HG03039 (cell line): Measurements from ENCODE around the gene SRPRB.

Experiments used
- ATAC-seq: cut with Tn5 transposase; IDR thresholded peaks from one replicate; pipeline ENCODE4 v1.9.1; 2021; ENCODE audit warnings: mild to moderate bottlenecking, moderate library complexity; ENCODE audit not compliant: unreplicated experiment

The SRPRB gene

DNA sequence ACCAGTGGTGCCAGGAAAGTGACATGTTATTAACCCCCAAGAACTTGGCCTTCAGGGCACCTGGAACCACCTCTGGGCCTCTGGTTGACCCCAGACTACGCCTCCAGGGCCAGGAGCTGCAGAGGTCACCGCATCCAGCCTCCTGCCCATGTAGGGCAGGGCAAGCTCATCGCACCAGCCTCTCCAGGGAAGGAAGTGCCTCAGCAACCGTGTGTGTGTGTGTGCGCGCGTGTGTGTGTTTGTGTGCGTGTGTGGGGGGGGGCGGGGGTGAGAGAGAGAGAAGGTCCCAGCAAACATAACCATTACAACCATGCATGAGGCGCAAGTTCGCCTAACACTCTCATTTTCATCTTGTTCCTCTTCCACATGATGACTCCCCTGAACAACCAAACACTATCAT, 58.3 kb downstream of the SRPRB start:
- ATAC-seq: no peak

DNA sequence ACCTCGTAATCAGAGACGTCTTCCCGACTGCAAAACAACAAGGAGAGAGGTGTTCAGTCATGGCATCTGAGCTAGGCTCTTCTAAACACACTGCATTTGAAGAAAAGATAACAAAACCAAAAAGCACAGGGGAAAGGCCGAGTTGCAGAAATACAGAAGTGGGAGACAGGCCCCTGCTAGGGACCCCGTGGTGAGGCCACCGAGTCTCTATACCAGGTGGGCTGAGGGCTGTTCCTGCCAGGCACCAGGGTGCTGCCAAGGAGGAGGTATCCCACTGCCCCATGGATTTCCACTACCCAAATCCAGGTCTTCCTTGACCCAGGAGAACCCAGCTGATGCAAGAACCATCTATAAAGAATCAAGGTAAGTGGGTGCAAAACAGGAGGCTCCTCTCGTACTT, 59.0 kb downstream of the SRPRB start:
- ATAC-seq: no peak

DNA sequence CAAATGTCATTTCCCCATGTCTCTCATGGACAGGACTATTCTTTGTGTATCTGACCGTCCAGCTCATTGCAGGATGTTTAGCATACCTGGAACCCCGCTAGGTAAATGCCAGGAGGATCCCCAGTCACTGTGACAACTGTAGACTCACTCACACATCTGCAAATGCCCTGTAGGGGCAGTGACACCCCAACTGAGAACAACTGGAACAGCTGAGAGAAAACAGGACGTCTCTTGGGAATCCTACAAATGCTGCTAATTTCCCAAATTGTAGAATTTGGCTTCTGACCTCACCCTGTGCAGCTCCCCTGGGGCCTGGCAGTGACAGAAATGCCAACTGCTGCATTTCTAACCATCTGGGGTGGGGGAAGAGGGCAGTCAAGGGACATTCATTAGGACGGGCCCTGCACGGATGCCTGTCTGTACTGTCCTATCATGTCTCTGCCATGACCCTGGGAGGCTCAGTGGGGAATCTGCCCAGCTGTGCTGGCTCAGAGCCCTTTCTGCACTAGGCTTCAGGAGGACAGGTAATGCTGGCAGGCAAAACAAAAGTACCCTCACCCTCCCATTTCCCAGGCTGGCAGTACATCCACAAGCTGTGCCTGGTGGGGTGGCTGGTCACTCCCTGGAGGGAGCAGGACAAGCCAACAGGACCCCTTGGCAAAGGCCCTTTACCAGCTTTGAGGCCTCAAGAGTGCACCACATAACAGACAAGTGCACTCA, 59.7 kb downstream of the SRPRB start:
- ATAC-seq: no peak

DNA sequence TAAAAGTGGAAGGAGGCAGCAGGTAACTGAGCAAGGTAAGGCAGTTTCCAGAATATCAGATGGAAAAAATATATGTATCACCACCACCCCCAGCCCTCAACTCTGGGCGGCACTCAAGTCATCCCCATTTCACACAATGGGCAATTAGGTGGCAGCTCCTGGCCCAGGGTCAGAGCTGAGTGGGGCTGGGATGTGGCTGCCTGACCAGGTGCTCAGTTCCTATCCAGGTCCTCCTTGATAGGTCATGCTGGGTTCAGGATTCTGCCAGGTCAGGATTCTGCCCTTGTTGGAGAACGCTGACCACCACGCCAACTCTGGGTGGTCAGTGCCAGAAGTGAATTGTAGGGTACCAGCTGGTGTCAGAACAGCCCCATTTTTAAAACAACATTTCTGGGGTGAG, 60.5 kb downstream of the SRPRB start:
- no peak for ATAC-seq

DNA sequence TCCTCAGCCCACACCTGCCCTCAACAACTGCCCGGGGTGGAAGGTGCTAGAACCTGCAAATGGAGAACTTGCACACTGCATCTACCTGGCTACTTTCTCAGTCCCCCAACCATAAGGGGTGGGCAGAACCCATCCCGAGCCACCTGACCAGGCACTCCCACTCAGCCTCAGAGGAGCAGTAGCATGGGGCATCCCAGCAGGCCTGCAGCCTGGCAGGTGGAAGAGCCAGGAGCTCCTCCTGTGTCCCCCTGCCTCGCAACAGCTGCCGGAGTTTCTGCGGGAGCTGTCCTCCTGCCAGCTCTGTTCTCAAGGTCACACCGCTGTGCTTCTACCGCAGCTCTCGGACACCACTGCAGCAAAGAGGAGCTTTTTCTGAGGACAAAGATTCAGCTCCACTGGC, 62.6 kb downstream of the SRPRB start:
- no peak for ATAC-seq

DNA sequence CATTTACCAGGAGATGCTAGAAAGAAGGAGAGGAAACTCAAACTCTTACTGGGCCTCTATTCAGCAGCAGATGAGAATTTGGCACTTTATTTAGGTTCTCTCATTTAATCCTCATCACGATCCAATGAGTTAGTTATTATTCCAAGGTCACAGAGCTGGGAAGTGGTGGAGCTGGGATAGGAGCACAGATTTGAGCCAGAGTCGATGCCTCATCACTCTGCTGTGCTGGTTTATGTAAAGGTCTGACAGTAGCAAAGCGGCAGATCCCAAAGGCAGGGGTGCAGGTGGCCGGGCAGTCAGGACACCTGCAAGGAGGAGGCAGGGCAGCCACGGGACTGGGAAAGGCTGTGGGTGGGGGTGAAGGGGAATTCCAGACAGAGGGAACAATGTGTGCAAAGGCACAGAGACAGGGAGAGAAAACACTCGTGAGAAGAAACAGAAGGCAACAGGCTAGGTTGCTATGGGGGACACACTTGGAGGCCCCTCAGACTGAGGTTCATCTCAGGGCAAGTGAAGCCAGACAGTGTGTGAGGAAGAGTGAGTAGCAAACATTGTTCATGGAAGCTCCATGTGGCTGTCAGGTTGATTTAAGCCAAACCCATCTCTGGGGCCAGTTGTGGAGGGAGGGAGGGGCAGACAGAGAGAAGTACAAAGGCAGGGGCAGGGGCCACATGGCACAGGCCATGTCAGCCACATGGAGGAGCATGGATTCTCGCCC, 63.3 kb downstream of the SRPRB start:
- ATAC-seq: no peak

DNA sequence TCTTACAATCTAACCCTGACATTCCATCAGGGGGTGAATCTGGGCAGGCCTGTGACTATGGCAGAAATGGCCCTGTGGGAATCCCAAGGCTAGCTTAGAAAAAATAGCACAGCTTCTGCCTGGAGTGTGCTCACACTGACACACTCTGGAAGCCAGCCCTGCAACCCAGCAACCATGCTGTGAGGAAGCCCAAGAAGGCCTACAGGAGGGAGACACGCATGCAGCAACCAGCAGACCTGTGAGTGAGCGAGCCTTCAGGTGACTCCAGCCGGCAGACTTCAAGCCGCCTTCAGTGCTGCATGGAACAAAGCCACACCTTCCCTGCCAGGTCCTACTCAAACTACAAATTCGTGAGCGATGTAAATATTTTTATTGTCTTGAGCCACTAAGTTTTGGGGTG, 64.0 kb downstream of the SRPRB start:
- ATAC-seq: no peak

DNA sequence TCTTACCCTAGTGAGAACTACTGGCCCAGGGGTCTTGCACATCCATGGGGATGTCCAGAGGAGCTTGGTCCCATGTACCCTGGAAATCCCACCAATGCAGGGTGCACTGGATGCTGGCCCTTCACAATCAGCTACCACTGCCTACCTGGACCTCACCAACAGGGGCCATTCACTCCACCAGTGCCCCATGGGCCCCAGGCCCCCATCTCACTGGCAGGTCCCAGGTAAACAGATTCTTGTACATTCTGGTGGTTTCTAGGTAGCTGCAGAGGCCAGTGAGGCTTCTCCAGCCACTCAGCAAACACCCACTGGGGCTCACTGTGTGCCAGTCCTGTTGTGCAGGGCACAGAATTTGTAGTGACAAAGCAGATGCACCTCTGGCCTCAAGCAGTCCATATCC, 65.2 kb downstream of the SRPRB start:
- ATAC-seq: no peak
